OCI-M2 (cell line): ENCODE measurements around the gene KIDINS220.
"Not testable (repeated sequence)": the region's sequence is repeated elsewhere in the genome, so short reads cannot be mapped to it uniquely, and the experiment has no call there.

ENCODE experiments used
- DNase-seq: peaks from one replicate; lab custom pipeline; 2025; ENCODE audit not compliant: unreplicated experiment; lab: John Stamatoyannopoulos, UW

The KIDINS220 gene

GRCh38 chr2:8754106-8754776 is 83.2 kb downstream of the KIDINS220 start:
- DNase-seq: no peak

GRCh38 chr2:8753609-8754008 is 83.8 kb downstream of the KIDINS220 start:
- no peak for DNase-seq

DNA sequence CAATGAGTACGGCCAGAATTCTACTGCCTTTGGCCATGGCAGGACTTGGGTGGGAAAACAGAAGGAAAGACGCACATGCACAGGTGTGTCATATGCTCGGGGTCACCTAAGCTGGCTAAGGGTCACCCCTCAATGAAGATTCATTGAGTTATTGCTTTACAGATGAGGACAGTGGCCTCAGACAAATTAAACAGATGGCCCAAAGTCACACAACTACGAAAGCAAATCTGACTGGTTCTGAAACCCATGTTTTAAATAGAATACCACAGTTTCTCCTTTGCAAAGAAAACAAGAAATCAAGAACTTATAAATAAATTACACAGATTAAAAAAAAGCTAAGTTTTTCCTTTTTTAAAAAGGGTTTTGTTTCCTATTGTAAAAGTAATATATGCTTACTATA is 85.0 kb downstream of the KIDINS220 start:
- no peak for DNase-seq

- DNase-seq: no peak
These were observed 87.2 kb downstream of the KIDINS220 start for GRCh38 chr2:8750221-8750620.

DNA sequence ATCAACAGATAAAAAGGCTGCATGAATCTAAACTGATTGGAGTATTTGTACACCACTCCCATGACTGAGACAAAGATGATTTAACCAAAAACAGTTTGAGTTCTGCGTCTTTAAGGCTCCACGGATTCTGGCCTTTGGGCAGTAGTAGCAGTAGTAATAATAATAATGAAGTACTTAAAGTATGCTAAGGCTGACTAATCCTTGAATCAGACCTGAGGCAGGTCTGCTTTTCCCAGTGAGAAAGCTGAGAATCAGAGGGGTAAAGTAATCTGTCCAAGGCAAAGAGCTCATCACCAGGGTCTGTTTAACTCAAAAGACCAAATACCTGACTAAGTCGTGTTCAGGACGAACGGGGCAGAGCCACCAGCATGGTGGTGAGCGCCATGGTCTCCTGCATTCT is 94.2 kb downstream of the KIDINS220 start:
- DNase-seq: no peak

GRCh38 chr2:8740136-8740535 is 97.3 kb downstream of the KIDINS220 start:
- DNase-seq: no peak

GRCh38 chr2:8737571-8738175 is 99.7 kb downstream of the KIDINS220 start:
- DNase-seq: no peak

DNA sequence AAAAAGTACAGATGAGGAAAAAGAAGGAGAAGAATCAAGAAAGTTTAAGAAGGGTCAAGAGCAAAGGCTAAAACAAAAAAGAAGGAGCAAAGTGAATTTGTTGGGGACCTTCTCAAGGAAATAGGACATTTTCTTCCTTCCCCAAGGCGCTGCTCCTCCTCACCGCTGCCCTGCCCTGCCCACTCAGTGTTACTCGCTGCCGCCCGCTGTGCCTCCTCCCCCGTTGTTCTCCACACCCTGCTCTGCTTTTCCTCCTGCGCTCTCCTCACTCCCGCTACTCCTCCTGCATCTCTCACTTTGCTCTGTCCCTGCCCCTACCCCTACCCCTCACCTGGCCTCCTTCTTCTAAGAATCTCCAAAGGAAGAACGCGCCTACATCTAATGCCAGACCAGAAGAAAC is 104.8 kb downstream of the KIDINS220 start:
- no peak for DNase-seq

DNA sequence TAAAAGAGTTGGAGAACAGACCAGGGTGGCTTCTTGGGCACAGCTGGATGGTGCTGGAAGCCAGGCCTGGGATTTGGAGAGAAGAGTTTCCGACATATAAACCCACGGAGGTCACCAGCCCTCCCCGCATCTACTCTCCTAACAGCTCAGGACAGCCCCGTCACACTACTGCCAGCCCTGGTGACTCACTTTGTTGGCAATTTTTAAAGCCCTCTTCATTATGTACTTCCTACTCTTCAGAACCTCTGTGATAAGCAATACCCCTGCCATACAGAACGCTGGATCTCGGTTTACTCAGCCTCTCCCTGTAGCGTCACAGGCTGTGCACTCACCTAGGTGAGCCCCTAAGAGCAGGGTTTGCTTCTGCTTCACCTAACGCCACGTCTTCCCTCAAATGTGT is 107.5 kb downstream of the KIDINS220 start:
- no peak for DNase-seq

DNA sequence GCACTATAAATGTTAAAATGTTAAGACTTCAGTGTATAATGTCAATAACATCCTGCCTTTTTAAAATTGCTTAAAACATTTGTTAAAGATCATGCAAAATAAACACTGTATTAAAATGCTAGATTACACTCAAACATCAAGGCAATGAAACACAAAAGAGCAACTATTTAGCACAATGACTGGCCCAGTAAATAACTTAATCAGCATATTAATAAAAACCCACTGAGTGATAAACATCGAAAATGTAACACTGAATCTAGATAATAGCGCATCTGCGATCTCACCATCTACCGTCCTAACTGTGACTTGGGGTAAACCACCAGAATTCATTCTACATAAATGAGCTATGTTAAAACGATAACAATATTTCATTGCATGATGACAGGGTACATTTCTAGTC is 108.3 kb downstream of the KIDINS220 start:
- DNase-seq: not testable (repeated sequence)

DNA sequence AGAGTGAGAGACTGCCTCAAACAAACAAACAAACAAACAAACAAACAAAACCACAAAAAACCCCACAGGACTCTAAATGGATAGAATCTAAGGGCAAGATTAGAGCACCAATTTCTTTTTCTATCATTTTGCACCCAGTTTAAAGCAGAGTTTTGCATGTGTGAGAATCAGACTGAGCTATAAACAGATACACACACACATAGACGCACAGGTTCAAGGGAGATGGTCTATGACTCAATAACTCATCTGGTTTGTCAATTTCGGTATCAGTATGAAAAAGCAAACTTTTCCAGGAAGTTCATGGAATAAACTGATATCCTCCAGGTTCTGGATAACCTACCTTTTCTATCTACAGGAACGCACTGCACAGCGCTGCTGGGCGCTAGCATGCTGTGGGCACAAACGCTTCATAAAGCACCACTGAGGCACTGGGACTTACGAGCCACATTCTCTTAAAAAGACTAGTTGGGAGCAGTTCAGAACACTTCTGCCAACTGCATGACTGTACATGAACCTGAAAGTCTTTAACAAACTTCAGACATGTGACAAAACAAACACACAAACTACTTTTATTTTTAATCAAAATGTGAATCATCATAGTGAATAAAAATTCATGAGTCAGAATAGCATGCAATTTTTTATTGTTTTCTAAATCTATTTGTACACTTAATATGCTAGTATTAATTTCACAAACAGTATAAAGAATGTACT is 109.0 kb downstream of the KIDINS220 start:
- no peak for DNase-seq

- DNase-seq: no peak
These were observed 111.6 kb downstream of the KIDINS220 start for GRCh38 chr2:8725838-8726237.

- DNase-seq: no peak
These were observed 114.4 kb downstream of the KIDINS220 start for GRCh38 chr2:8722986-8723385.

DNA sequence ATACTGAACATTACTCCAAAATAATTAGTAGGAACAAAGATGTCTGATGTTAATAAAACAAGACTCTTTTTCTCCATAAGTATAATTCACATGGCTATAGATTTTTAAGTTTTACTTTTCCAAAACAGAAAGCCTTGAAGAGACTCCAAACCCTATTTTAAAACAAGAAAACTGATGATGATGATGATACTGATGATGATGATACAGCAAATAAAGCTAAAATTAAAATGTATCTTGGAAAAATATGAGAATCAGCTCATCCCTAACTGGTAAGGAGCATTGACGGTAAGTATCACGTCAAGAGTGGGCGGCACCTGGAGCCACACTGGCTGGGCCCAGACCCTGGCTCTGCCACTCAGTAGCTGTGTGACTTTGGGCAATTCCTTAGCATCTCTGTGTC is 116.0 kb downstream of the KIDINS220 start:
- DNase-seq: no peak

- no peak for DNase-seq
These were observed 116.7 kb downstream of the KIDINS220 start for GRCh38 chr2:8720741-8721140.

DNA sequence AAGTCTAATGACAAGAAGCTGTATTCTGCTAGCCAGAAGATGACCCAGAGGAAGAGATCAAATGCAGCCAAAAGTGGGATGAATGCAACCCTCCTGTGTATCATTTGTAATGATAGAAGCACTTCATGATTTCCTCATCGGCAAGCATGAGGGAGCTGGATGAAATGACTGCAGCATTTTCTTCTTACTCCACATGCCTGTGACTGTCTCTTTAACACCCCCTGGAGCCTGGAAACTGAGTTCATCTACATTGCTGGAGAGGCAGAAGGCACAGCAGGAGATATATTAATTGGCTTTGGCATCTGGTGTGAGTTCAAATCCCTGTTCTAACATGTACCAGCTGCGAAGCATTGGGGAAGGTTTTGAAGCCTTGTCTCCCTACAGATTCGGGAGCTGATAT is 117.9 kb downstream of the KIDINS220 start:
- DNase-seq: no peak

DNA sequence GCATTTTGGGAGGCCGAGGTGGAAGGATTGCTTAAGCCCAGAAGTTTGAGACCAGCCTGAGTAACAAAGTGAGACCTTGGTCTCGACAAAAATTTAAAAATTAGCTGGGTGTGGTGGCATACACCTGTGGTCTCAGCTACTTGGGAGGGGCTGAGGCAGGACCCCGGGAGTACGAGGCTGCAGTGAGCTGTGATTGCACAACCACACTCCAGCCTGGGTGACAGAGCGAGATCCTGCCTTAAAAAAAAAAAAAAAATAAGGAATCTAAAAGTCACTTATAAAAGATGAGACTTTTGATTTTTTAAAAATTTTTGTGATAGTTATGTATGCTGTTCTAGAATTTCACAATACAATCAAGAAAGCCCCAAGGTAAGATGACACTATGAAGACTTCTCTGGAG is 122.4 kb downstream of the KIDINS220 start:
- DNase-seq: no peak

GRCh38 chr2:8714283-8714682 is 123.1 kb downstream of the KIDINS220 start:
- no peak for DNase-seq

DNA sequence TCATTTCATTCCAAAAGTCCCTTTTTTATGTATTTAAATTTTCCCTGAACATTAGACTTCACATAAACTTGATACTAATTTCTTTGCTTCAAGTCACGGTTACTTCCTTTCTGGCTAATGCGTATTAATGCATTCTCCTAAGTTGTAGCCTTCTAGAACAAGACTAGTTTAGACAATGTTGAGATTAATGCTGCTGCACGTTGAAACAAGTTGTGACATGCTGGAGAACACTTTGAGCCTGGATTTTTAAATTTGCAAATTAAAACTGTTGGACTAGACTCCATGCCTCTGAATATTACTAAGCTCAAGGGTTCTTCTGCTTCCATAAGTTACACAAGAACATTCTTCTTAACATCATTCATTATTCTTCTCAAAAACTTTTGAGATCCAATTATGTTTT is 126.5 kb downstream of the KIDINS220 start:
- DNase-seq: no peak

- DNase-seq: no peak
These were observed 127.8 kb downstream of the KIDINS220 start for GRCh38 chr2:8709611-8710010.

DNA sequence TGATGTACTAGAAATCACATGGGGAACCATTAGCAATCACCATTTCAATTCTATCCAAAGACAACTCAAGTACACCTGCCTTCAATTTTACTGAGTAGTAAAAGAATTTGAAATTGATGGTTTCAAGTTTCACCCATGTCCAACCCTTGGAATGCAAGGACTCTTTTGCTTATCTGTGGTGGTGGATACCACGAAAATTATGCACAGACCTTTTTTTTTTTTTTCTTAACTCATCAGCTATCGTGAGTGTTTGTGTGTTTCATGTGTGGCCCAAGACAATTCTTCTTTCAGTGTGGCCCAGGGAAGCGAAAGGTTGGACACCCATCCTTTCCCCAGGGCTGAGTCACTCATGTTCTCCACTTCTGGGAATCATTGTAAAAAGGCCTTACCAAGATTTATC is 132.5 kb downstream of the KIDINS220 start:
- no peak for DNase-seq

- no peak for DNase-seq
These were observed 135.6 kb downstream of the KIDINS220 start for GRCh38 chr2:8701681-8702379.
